ENCODE results near the gene RNF186. TPM values are rescaled to one million over a fixed set of nuclear protein-coding genes. Genes with fewer than 3 reads are reported as not detected.

The RNF186 gene
- total RNA-seq, 1 donor from 2014 or later: not detected

DNA sequence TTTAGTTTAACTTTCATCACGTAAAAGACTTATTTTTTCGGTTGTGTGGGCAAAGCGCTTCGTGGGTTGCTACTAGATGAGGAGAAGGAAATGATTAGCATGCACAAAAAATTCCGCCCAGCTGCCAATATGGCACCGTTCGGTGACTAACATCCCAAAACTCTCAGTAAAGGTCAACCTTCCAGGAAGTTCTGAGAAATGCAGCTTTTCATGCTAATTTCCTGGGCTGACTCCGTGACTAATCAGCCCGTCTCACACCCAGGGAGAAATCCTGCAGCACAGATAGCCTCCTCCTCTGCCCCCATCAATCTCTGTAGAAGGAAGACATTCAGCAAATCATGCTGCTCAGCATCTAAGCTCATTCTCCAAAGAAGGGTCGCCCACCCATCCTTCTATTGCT, 49.5 kb downstream of the RNF186 start:
- no peak for DNase-seq (ENCODE audit: low spot score)

DNA sequence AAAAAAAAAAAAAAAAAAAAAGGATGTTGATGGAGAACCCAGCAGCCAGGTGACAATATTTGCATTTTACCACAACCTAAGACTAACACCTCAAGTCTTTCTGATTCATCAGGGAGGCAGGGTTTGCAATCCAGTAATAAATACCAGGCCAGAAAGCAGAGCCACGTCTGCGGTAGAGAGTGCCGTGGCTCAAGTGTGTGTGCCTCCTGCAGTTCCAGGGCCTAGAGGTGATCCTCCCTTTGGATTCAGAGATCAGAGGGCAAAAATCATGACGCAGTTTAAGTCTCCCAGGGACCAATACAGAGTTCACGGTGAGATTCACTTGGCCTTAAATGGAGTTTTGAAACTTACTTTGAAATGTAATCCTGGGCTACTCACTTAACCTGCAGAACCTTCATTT, 50.2 kb downstream of the RNF186 start:
- no peak for DNase-seq (ENCODE audit: low spot score)

Other genes with a start within 250 kb of the RNF186 start
- 126 TPM for gene NBL1, start 171.0 kb downstream of the RNF186 start, total RNA-seq
- not detected for gene HTR6, start 150.4 kb downstream of the RNF186 start, total RNA-seq
- gene TMCO4, start 15.4 kb downstream of the RNF186 start, total RNA-seq: 13.6 TPM
- gene OTUD3, start 67.1 kb upstream of the RNF186 start, total RNA-seq: 8.3 TPM
- gene PLA2G2E, start 108.3 kb upstream of the RNF186 start, total RNA-seq: not detected
- gene PLA2G2A, start 164.3 kb upstream of the RNF186 start, total RNA-seq: 453 TPM

Data from mesenteric fat pad (tissue), 1 donor.